ENCODE measurements around the gene MGAT5. TPM values are rescaled to one million over a fixed set of nuclear protein-coding genes. Genes with fewer than 3 reads are reported as not detected.

The MGAT5 gene
- total RNA-seq, 2 experiments from 2014 or later: 60.8 to 68.0 TPM

DNA sequence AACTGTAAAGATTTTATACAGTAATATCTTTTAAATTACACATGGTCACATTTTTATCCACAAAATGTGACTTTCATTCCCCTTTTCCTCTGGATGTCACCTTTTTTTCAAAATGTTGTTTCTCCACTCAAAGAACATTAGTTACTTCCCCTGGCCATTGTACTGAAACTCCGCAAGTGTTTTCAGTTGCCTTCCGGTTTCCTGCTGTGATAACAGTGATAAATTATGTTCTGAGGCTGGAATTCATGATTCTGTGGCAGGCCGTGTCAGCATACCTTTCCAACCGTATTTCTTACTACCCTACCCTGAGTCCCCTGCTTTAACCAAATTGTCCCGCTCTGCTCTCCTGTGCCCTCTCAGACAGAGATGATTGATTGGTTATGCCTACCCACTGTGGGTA lies 53.5 kb downstream of the MGAT5 start:
- Histone ChIP-seq H3K9me2 (ENCODE audit: insufficient read depth, low read length) (no peaks in the 10 kb centered on the region), H3K36me3 (ENCODE audit: insufficient read depth, low read length) (peaks cover 21% of the 10 kb centered on the region), H3K4me2 (ENCODE audit: low read length) (no peak overlapping the region), H3K27ac (ENCODE audit: low read depth, low read length, poor library complexity, severe bottlenecking) (no peak overlapping the region), H3K4me1 (ENCODE audit: insufficient read depth, low read length, poor library complexity, severe bottlenecking) (no peaks in the 10 kb centered on the region), H3K4me3 (ENCODE audit: low read depth, low read length, poor library complexity, severe bottlenecking) (no peak overlapping the region), H4K20me1 (ENCODE audit: insufficient read depth, low read length) (no peaks in the 10 kb centered on the region), H3K9me3 (ENCODE audit: low read length) (peaks cover 7% of the 10 kb centered on the region; the same call in 1 of the 2 replicates), H2AFZ (ENCODE audit: low read length) (no peak overlapping the region), H3K79me2 (ENCODE audit: insufficient read depth, low read depth, low read length) (0 out of 2 replicates have a peak, but pooled peaks cover 5% of the 10 kb centered on the region)
- CTCF ChIA-PET (ENCODE audit: unreplicated experiment): no interaction called here
- intact Hi-C loops (cut with micrococcal nuclease; ENCODE audit: unreplicated experiment): no loop called here
- POLR2A ChIA-PET: no interaction called here
- DNase-seq (ENCODE audit: low spot score): no peak
- BruUV-seq (replicated peaks): no TSS peak
- no peak for TF ChIP-seq EZH2phosphoT487 (IDR thresholded peaks at IDR 0.05; ENCODE audit: borderline replicate concordance, low read depth, low read length)
- TF ChIP-seq, protein P1, sequence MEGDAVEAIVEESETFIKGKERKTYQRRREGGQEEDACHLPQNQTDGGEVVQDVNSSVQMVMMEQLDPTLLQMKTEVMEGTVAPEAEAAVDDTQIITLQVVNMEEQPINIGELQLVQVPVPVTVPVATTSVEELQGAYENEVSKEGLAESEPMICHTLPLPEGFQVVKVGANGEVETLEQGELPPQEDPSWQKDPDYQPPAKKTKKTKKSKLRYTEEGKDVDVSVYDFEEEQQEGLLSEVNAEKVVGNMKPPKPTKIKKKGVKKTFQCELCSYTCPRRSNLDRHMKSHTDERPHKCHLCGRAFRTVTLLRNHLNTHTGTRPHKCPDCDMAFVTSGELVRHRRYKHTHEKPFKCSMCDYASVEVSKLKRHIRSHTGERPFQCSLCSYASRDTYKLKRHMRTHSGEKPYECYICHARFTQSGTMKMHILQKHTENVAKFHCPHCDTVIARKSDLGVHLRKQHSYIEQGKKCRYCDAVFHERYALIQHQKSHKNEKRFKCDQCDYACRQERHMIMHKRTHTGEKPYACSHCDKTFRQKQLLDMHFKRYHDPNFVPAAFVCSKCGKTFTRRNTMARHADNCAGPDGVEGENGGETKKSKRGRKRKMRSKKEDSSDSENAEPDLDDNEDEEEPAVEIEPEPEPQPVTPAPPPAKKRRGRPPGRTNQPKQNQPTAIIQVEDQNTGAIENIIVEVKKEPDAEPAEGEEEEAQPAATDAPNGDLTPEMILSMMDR (conservative IDR thresholded peaks at IDR 0.05; ENCODE audit: low read length): no peak

- H4K20me1 ChIP-seq (ENCODE audit: insufficient read depth, low read length): no peaks in the 10 kb centered on the region
- H3K4me1 ChIP-seq (ENCODE audit: insufficient read depth, low read length, poor library complexity, severe bottlenecking): no peaks in the 10 kb centered on the region
- peaks cover 7% of the 10 kb centered on the region; the same call in 1 of the 2 replicates for H3K9me3 ChIP-seq (ENCODE audit: low read length)
- H3K9me2 ChIP-seq (ENCODE audit: insufficient read depth, low read length): no peaks in the 10 kb centered on the region
- POLR2A ChIA-PET: interaction anchor here (0.6 to 1.0 kb wide), 2 partner anchors 12 to 631 kb away, joined by 3 read pairs; no protein-coding TSS in a partner anchor
- CTCF ChIA-PET (ENCODE audit: unreplicated experiment): no interaction called here
- no peak overlapping the region for H3K4me2 ChIP-seq (ENCODE audit: low read length)
- H3K4me3 ChIP-seq (ENCODE audit: low read depth, low read length, poor library complexity, severe bottlenecking): no peak overlapping the region
- H3K27ac ChIP-seq (ENCODE audit: low read depth, low read length, poor library complexity, severe bottlenecking): no peak overlapping the region
- no peak overlapping the region for H2AFZ ChIP-seq (ENCODE audit: low read length)
- no peak for TF ChIP-seq EZH2phosphoT487 (IDR thresholded peaks at IDR 0.05; ENCODE audit: borderline replicate concordance, low read depth, low read length)
- TF ChIP-seq, protein P1 (conservative IDR thresholded peaks at IDR 0.05; ENCODE audit: low read length): no peak
- 0 out of 2 replicates have a peak, but pooled peaks cover 5% of the 10 kb centered on the region for H3K79me2 ChIP-seq (ENCODE audit: insufficient read depth, low read depth, low read length)
- peaks cover 21% of the 10 kb centered on the region for H3K36me3 ChIP-seq (ENCODE audit: insufficient read depth, low read length)
- BruUV-seq (replicated peaks): no TSS peak
- DNase-seq (ENCODE audit: low spot score): no peak
- intact Hi-C loops (cut with micrococcal nuclease; ENCODE audit: unreplicated experiment): no loop called here
Measured at GRCh38 chr2:134308474-134309385, 54.9 kb downstream of the MGAT5 start.
